ENCODE results near the gene NFASC.

NFASC gene

GRCh38 chr1:204837440-204838084 lies 33.1 kb upstream of the NFASC start:
- Histone ChIP-seq H3K36me3 (ENCODE audit: control insufficient read depth, insufficient read depth, low read length) (no peaks in the 10 kb centered on the region), H3K4me3 (ENCODE audit: low read length) (no peak overlapping the region), H3K4me1 (ENCODE audit: control insufficient read depth, insufficient read depth, low read length) (no peaks in the 10 kb centered on the region), H3K9me3 (ENCODE audit: control insufficient read depth, low read length) (no peaks in the 10 kb centered on the region), H3K27me3 (ENCODE audit: control insufficient read depth, insufficient read depth, low read length) (no peaks in the 10 kb centered on the region), H3K9ac (ENCODE audit: low read length) (no peak overlapping the region)

GRCh38 chr1:204841316-204841715 lies 29.3 kb upstream of the NFASC start:
- Histone ChIP-seq H3K9ac (ENCODE audit: low read length) (no peak overlapping the region), H3K4me1 (ENCODE audit: control insufficient read depth, insufficient read depth, low read length) (no peaks in the 10 kb centered on the region), H3K36me3 (ENCODE audit: control insufficient read depth, insufficient read depth, low read length) (no peaks in the 10 kb centered on the region), H3K27me3 (ENCODE audit: control insufficient read depth, insufficient read depth, low read length) (no peaks in the 10 kb centered on the region), H3K4me3 (ENCODE audit: low read length) (no peak overlapping the region), H3K9me3 (ENCODE audit: control insufficient read depth, low read length) (no peaks in the 10 kb centered on the region)

- H3K4me1 ChIP-seq (ENCODE audit: control insufficient read depth, insufficient read depth, low read length): no peaks in the 10 kb centered on the region
- no peak overlapping the region for H3K4me3 ChIP-seq (ENCODE audit: low read length)
- no peaks in the 10 kb centered on the region for H3K36me3 ChIP-seq (ENCODE audit: control insufficient read depth, insufficient read depth, low read length)
- no peaks in the 10 kb centered on the region for H3K27me3 ChIP-seq (ENCODE audit: control insufficient read depth, insufficient read depth, low read length)
- H3K9ac ChIP-seq (ENCODE audit: low read length): no peak overlapping the region
- no peaks in the 10 kb centered on the region for H3K9me3 ChIP-seq (ENCODE audit: control insufficient read depth, low read length)
Observed at GRCh38 chr1:204841798-204842197, 28.9 kb upstream of the NFASC start.

- H3K36me3 ChIP-seq (ENCODE audit: control insufficient read depth, insufficient read depth, low read length): no peaks in the 10 kb centered on the region
- no peak overlapping the region for H3K4me3 ChIP-seq (ENCODE audit: low read length)
- H3K4me1 ChIP-seq (ENCODE audit: control insufficient read depth, insufficient read depth, low read length): no peaks in the 10 kb centered on the region
- no peaks in the 10 kb centered on the region for H3K9me3 ChIP-seq (ENCODE audit: control insufficient read depth, low read length)
- H3K27me3 ChIP-seq (ENCODE audit: control insufficient read depth, insufficient read depth, low read length): no peaks in the 10 kb centered on the region
- H3K9ac ChIP-seq (ENCODE audit: low read length): no peak overlapping the region
Observed at GRCh38 chr1:204842369-204842768, 28.3 kb upstream of the NFASC start.

- no peaks in the 10 kb centered on the region for H3K36me3 ChIP-seq (ENCODE audit: control insufficient read depth, insufficient read depth, low read length)
- H3K9me3 ChIP-seq (ENCODE audit: control insufficient read depth, low read length): no peaks in the 10 kb centered on the region
- no peaks in the 10 kb centered on the region for H3K27me3 ChIP-seq (ENCODE audit: control insufficient read depth, insufficient read depth, low read length)
- H3K4me1 ChIP-seq (ENCODE audit: control insufficient read depth, insufficient read depth, low read length): no peaks in the 10 kb centered on the region
- H3K9ac ChIP-seq (ENCODE audit: low read length): no peak overlapping the region
- H3K4me3 ChIP-seq (ENCODE audit: low read length): no peak overlapping the region
Observed at GRCh38 chr1:204842892-204843291, 27.8 kb upstream of the NFASC start.

- Histone ChIP-seq H3K27me3 (ENCODE audit: control insufficient read depth, insufficient read depth, low read length) (no peaks in the 10 kb centered on the region), H3K4me1 (ENCODE audit: control insufficient read depth, insufficient read depth, low read length) (no peaks in the 10 kb centered on the region), H3K9ac (ENCODE audit: low read length) (no peak overlapping the region), H3K4me3 (ENCODE audit: low read length) (no peak overlapping the region), H3K9me3 (ENCODE audit: control insufficient read depth, low read length) (no peaks in the 10 kb centered on the region), H3K36me3 (ENCODE audit: control insufficient read depth, insufficient read depth, low read length) (no peaks in the 10 kb centered on the region)
Observed at GRCh38 chr1:204846546-204846945, 24.1 kb upstream of the NFASC start.

GRCh38 chr1:204848579-204848978 lies 22.1 kb upstream of the NFASC start:
- Histone ChIP-seq H3K36me3 (ENCODE audit: control insufficient read depth, insufficient read depth, low read length) (no peaks in the 10 kb centered on the region), H3K27me3 (ENCODE audit: control insufficient read depth, insufficient read depth, low read length) (no peaks in the 10 kb centered on the region), H3K9ac (ENCODE audit: low read length) (no peak overlapping the region), H3K4me3 (ENCODE audit: low read length) (no peak overlapping the region), H3K4me1 (ENCODE audit: control insufficient read depth, insufficient read depth, low read length) (no peaks in the 10 kb centered on the region), H3K9me3 (ENCODE audit: control insufficient read depth, low read length) (no peaks in the 10 kb centered on the region)

GRCh38 chr1:204852854-204853253 lies 17.8 kb upstream of the NFASC start:
- Histone ChIP-seq H3K9ac (ENCODE audit: low read length) (no peak overlapping the region), H3K4me3 (ENCODE audit: low read length) (no peak overlapping the region), H3K27me3 (ENCODE audit: control insufficient read depth, insufficient read depth, low read length) (no peaks in the 10 kb centered on the region), H3K9me3 (ENCODE audit: control insufficient read depth, low read length) (no peaks in the 10 kb centered on the region), H3K4me1 (ENCODE audit: control insufficient read depth, insufficient read depth, low read length) (no peaks in the 10 kb centered on the region), H3K36me3 (ENCODE audit: control insufficient read depth, insufficient read depth, low read length) (no peaks in the 10 kb centered on the region)

GRCh38 chr1:204853436-204853835 lies 17.2 kb upstream of the NFASC start:
- no peaks in the 10 kb centered on the region for H3K36me3 ChIP-seq (ENCODE audit: control insufficient read depth, insufficient read depth, low read length)
- no peaks in the 10 kb centered on the region for H3K4me1 ChIP-seq (ENCODE audit: control insufficient read depth, insufficient read depth, low read length)
- H3K9ac ChIP-seq (ENCODE audit: low read length): no peak overlapping the region
- no peaks in the 10 kb centered on the region for H3K9me3 ChIP-seq (ENCODE audit: control insufficient read depth, low read length)
- no peak overlapping the region for H3K4me3 ChIP-seq (ENCODE audit: low read length)
- no peaks in the 10 kb centered on the region for H3K27me3 ChIP-seq (ENCODE audit: control insufficient read depth, insufficient read depth, low read length)

GRCh38 chr1:204854286-204854685 lies 16.4 kb upstream of the NFASC start:
- Histone ChIP-seq H3K27me3 (ENCODE audit: control insufficient read depth, insufficient read depth, low read length) (no peaks in the 10 kb centered on the region), H3K4me3 (ENCODE audit: low read length) (no peak overlapping the region), H3K9me3 (ENCODE audit: control insufficient read depth, low read length) (no peaks in the 10 kb centered on the region), H3K4me1 (ENCODE audit: control insufficient read depth, insufficient read depth, low read length) (no peaks in the 10 kb centered on the region), H3K9ac (ENCODE audit: low read length) (no peak overlapping the region), H3K36me3 (ENCODE audit: control insufficient read depth, insufficient read depth, low read length) (no peaks in the 10 kb centered on the region)

- Histone ChIP-seq H3K4me3 (ENCODE audit: low read length) (no peak overlapping the region), H3K9me3 (ENCODE audit: control insufficient read depth, low read length) (no peaks in the 10 kb centered on the region), H3K9ac (ENCODE audit: low read length) (no peak overlapping the region), H3K4me1 (ENCODE audit: control insufficient read depth, insufficient read depth, low read length) (no peaks in the 10 kb centered on the region), H3K36me3 (ENCODE audit: control insufficient read depth, insufficient read depth, low read length) (no peaks in the 10 kb centered on the region), H3K27me3 (ENCODE audit: control insufficient read depth, insufficient read depth, low read length) (no peaks in the 10 kb centered on the region)
Observed at GRCh38 chr1:204858363-204858821, 12.3 kb upstream of the NFASC start.

GRCh38 chr1:204859861-204860267 lies 10.8 kb upstream of the NFASC start:
- Histone ChIP-seq H3K36me3 (ENCODE audit: control insufficient read depth, insufficient read depth, low read length) (no peaks in the 10 kb centered on the region), H3K4me1 (ENCODE audit: control insufficient read depth, insufficient read depth, low read length) (no peaks in the 10 kb centered on the region), H3K9me3 (ENCODE audit: control insufficient read depth, low read length) (no peaks in the 10 kb centered on the region), H3K4me3 (ENCODE audit: low read length) (no peak overlapping the region), H3K9ac (ENCODE audit: low read length) (no peak overlapping the region), H3K27me3 (ENCODE audit: control insufficient read depth, insufficient read depth, low read length) (no peaks in the 10 kb centered on the region)

GRCh38 chr1:204863024-204863423 lies 7.6 kb upstream of the NFASC start:
- Histone ChIP-seq H3K9me3 (ENCODE audit: control insufficient read depth, low read length) (no peaks in the 10 kb centered on the region), H3K27me3 (ENCODE audit: control insufficient read depth, insufficient read depth, low read length) (no peaks in the 10 kb centered on the region), H3K4me3 (ENCODE audit: low read length) (no peak overlapping the region), H3K4me1 (ENCODE audit: control insufficient read depth, insufficient read depth, low read length) (no peaks in the 10 kb centered on the region), H3K9ac (ENCODE audit: low read length) (no peak overlapping the region), H3K36me3 (ENCODE audit: control insufficient read depth, insufficient read depth, low read length) (no peaks in the 10 kb centered on the region)
